Ovary (tissue), 3 donors: Measurements from ENCODE around the gene RMC1.
"Not testable (repeated sequence)": the region's sequence is repeated elsewhere in the genome, so short reads cannot be mapped to it uniquely, and the experiment has no call there.

Source experiments
- CTCF ChIP-seq, 3 donors: fragments of 450-650 bp in 2 of 3; fragments of 200-600 bp in 1 of 3; IDR thresholded peaks; one replicate each; pipeline versions ENCODE4 v1.5.1 to v1.8.0; 2016 to 2022; ENCODE audit warnings: antibody characterized with exemption in 3 of 3, mild to moderate bottlenecking in 1 of 3
- EP300 ChIP-seq: sonication (generic); formaldehyde crosslinking; IDR thresholded peaks from one replicate; pipeline ENCODE4 v1.6.1; 2017; ENCODE audit warnings: antibody characterized with exemption
- POLR2A ChIP-seq: fragments of 450-650 bp; IDR thresholded peaks from one replicate; pipeline ENCODE4 v1.6.1; 2017; ENCODE audit warnings: antibody characterized with exemption, mild to moderate bottlenecking, moderate library complexity
- donor health status: DM: no; HTN: no; CAD: no.

GRCh38 chr18:23510923-23511322, 7.6 kb downstream of the RMC1 start:
- TF ChIP-seq POLR2A; CTCF (IDR thresholded peaks at IDR 0.05); EP300: not testable (repeated sequence)
